GM12878 (cell line): ENCODE measurements around the gene ESR1. TPM values are rescaled to one million over a fixed set of nuclear protein-coding genes. Genes with fewer than 3 reads are reported as not detected.

Source experiments
- ATAC-seq: fragments of 200-7000 bp; cut with Tn5 transposase; 3 replicates; pipeline ENCODE4 v1.9.1; 2020; ENCODE audit warnings: mild to moderate bottlenecking, moderate library complexity
- BruUV-seq: library from RNA; stranded (reverse); fragments of 400-500 nt; replicated peaks from 2 replicates; lab custom pipeline; 2021; lab: Mats Ljungman, UMichigan
- CTCF ChIA-PET: fragments of 300-600 bp; sonication (Branson Sonifier 250); formaldehyde crosslinking; extraction: SDS; loops from one replicate; lab custom pipeline; 2021; ENCODE audit warnings: inconsistent platforms; lab: Yijun Ruan, JAX
- POLR2A ChIA-PET: fragments of 350-600 bp; formaldehyde crosslinking; extraction: SDS; loops from one replicate; lab custom pipeline; 2021; ENCODE audit warnings: inconsistent platforms; lab: Charles Lee
- RAD21 ChIA-PET: fragments of 300-600 bp; sonication (Branson Sonifier 250); formaldehyde crosslinking; loops from one replicate; lab custom pipeline; 2023; ENCODE audit warnings: antibody characterized with exemption; ENCODE audit not compliant: unreplicated experiment; lab: Charles Lee
- SMC1A ChIA-PET: fragments of 300-600 bp; sonication (Branson Sonifier 250); formaldehyde crosslinking; loops from one replicate; lab custom pipeline; 2023; ENCODE audit not compliant: unreplicated experiment, uncharacterized antibody; lab: Charles Lee
- DNase-seq: peaks from one replicate; pipeline ENCODE4 v3.0.0-alpha.2; 2011; ENCODE audit warnings: low read depth, low spot score
- FAIRE-seq: peaks from 3 replicates; lab custom pipeline; 2011; peaks lifted over from hg19 to GRCh38; lab: Jason Lieb, UNC
- H2AFZ ChIP-seq: 2 replicates; pipeline ENCODE4 v1.6.0; 2011; ENCODE audit warnings: low read depth, low read length, control low read depth; ENCODE audit not compliant: control insufficient read depth
- H3K27ac ChIP-seq: 2 replicates; pipeline ENCODE4 v1.5.1; 2011; ENCODE audit warnings: control low read depth; ENCODE audit not compliant: control insufficient read depth, insufficient read depth
- H3K27me3 ChIP-seq, 2 experiments: replicated peaks in 1 of 2; 2 replicates each; pipeline versions ENCODE4 v1.6.0 to v1.6.1; 2011; ENCODE audit warnings: low read length in 1 of 2; ENCODE audit not compliant: control insufficient read depth in 2 of 2, insufficient read depth in 2 of 2
- H3K36me3 ChIP-seq, 2 experiments: 2 replicates each; pipeline ENCODE4 v1.5.1; 2011; ENCODE audit warnings: low read length in 1 of 2; ENCODE audit not compliant: control insufficient read depth in 2 of 2, insufficient read depth in 2 of 2
- H3K4me1 ChIP-seq: 2 replicates; pipeline ENCODE4 v1.6.1; 2011; ENCODE audit warnings: mild to moderate bottlenecking, low read length, moderate library complexity, mixed read lengths; ENCODE audit not compliant: control insufficient read depth, insufficient read depth
- H3K4me2 ChIP-seq: 2 replicates; pipeline ENCODE4 v1.6.0; 2011; ENCODE audit warnings: control low read depth; ENCODE audit not compliant: control insufficient read depth, insufficient read depth
- H3K4me3 ChIP-seq: fragments of 200-600 bp; sonication (generic); 2 replicates; pipeline ENCODE4 v1.5.1; 2016
- H3K79me2 ChIP-seq: 2 replicates; pipeline ENCODE4 v1.6.0; 2011; ENCODE audit warnings: low read length; ENCODE audit not compliant: control insufficient read depth, insufficient read depth
- H3K9ac ChIP-seq: 2 replicates; pipeline ENCODE4 v1.8.0; 2011; ENCODE audit warnings: low read length, control low read depth, mixed read lengths; ENCODE audit not compliant: control insufficient read depth, insufficient read depth
- H3K9me3 ChIP-seq: replicated peaks from 3 replicates; pipeline ENCODE4 v1.5.1; 2011; ENCODE audit warnings: mild to moderate bottlenecking, low read length; ENCODE audit not compliant: control insufficient read depth, insufficient read depth
- H4K20me1 ChIP-seq: 2 replicates; pipeline ENCODE4 v1.6.0; 2011; ENCODE audit not compliant: control insufficient read depth, insufficient read depth
- BMI1 ChIP-seq: fragments of 450-650 bp; IDR thresholded peaks from 2 replicates; pipeline ENCODE4 v1.6.1; 2016; ENCODE audit warnings: mild to moderate bottlenecking, moderate library complexity, borderline replicate concordance
- CBX5 ChIP-seq: sonication (generic); IDR thresholded peaks from 2 replicates; pipeline ENCODE4 v1.6.1; 2016; ENCODE audit warnings: low read depth, moderate library complexity, mild to moderate bottlenecking, inconsistent platforms
- EED ChIP-seq: sonication (generic); IDR thresholded peaks from 2 replicates; pipeline ENCODE4 v1.6.1; 2016; ENCODE audit warnings: antibody characterized with exemption, low read depth
- EP300 ChIP-seq, 2 experiments: fragments of 150-350 bp in 1 of 2; IDR thresholded peaks; 2 replicates each; pipeline ENCODE4 v1.6.1; 2011 to 2012; ENCODE audit warnings: low read depth in 2 of 2, low read length in 2 of 2, borderline replicate concordance in 1 of 2, improper control_type of control experiment in 1 of 2, inconsistent platforms in 1 of 2; ENCODE audit not compliant: control insufficient read depth in 1 of 2
- ETV6 ChIP-seq, 2 experiments: fragments of 450-650 bp in 1 of 2; IDR thresholded peaks in 1 of 2; conservative IDR thresholded peaks in 1 of 2; 2 replicates each; pipeline ENCODE4 v1.6.1; 2014; ENCODE audit warnings: antibody characterized with exemption in 1 of 2, borderline replicate concordance in 1 of 2, low read depth in 1 of 2, mild to moderate bottlenecking in 1 of 2, moderate library complexity in 1 of 2
- FOS ChIP-seq: IDR thresholded peaks from 3 replicates; pipeline ENCODE4 v1.6.1; 2011; ENCODE audit warnings: borderline replicate concordance; ENCODE audit not compliant: insufficient read length; ENCODE audit errors: extremely low read depth
- MYB ChIP-seq: fragments of 150-350 bp; IDR thresholded peaks from 2 replicates; pipeline ENCODE4 v1.6.1; 2014; ENCODE audit warnings: mild to moderate bottlenecking, low read depth, low read length, borderline replicate concordance
- SMC3 ChIP-seq: IDR thresholded peaks from 2 replicates; pipeline ENCODE4 v1.6.1; 2011; ENCODE audit warnings: low read length, improper control_type of control experiment, borderline replicate concordance
- SPI1 ChIP-seq: IDR thresholded peaks from 2 replicates; pipeline ENCODE4 v1.6.1; 2011; ENCODE audit warnings: low read depth, mild to moderate bottlenecking, low read length, moderate library complexity, borderline replicate concordance; ENCODE audit not compliant: insufficient read depth
- SREBF1 ChIP-seq: IDR thresholded peaks from 2 replicates; pipeline ENCODE4 v1.6.1; 2012; ENCODE audit warnings: mild to moderate bottlenecking, low read length
- ZNF207 ChIP-seq: fragments of 450-650 bp; IDR thresholded peaks from 2 replicates; pipeline ENCODE4 v1.6.1; 2014; ENCODE audit warnings: antibody characterized with exemption, mild to moderate bottlenecking, borderline replicate concordance
- ZSCAN29 ChIP-seq: fragments of 450-650 bp; IDR thresholded peaks from 2 replicates; pipeline ENCODE4 v1.6.1; 2017; ENCODE audit warnings: mild to moderate bottlenecking, moderate library complexity
- WGBS: methylation state at CpG from one replicate; pipeline ENCODE4 v1.1.6; 2016; ENCODE audit warnings: low lambda C conversion rate; ENCODE audit not compliant: insufficient replicate concordance, insufficient coverage; ENCODE audit errors: missing lambda C conversion rate; 5-methylcytosine and 5-hydroxymethylcytosine counted together
- in situ Hi-C: fragments of 300-500 bp; cut with MboI; formaldehyde crosslinking; loops from 9 replicates; pipeline ENCODE4 v1.14.3; 2018; ENCODE audit warnings: mixed read lengths
- intact Hi-C: fragments of 100-400 bp; cut with micrococcal nuclease; formaldehyde crosslinking; loops from one replicate; pipeline ENCODE4 v1.14.2; 2022; ENCODE audit not compliant: unreplicated experiment
- polyA plus RNA-seq, 11 experiments: library from polyadenylated mRNA; depleted of rRNA in 4 of 11; unstranded in 6 of 11; stranded (reverse) in 5 of 11; fragments of >200 nt; fragmentation: Nextera tagmentation in 4 of 11; fragmentation: Illumina TruSeq in 1 of 11; extraction: Ambion mirVana in 4 of 11; extraction: Trizol in 1 of 11; gene quantifications; 1 replicate in 1 of 11; 2 replicates in 10 of 11; pipeline versions ENCODE4 v1.2.1 to v1.2.3, GENCODE V29; 2011 to 2016; ENCODE audit warnings: inconsistent platforms in 2 of 11, missing spikeins in 2 of 11, low read depth in 1 of 11
- total RNA-seq, 4 experiments: library from RNA; depleted of rRNA in 3 of 4; stranded (reverse); fragments of >200 nt in 3 of 4; fragmentation: Illumina TruSeq in 1 of 4; extraction: Trizol in 1 of 4; gene quantifications; 2 replicates each; pipeline versions ENCODE4 v1.2.1 to v1.2.3, GENCODE V29; 2013 to 2021
- TF ChIP-seq, protein P1 (sequence below): IDR thresholded peaks from 2 replicates; pipeline ENCODE4 v1.6.1; 2011; ENCODE audit warnings: low read depth, mild to moderate bottlenecking, low read length, moderate library complexity, borderline replicate concordance; ENCODE audit errors: extremely low read depth
- TF ChIP-seq, protein P2 (sequence below): IDR thresholded peaks from 2 replicates; pipeline ENCODE4 v1.6.1; 2012; ENCODE audit warnings: improper control_type of control experiment, low read depth, low read length; ENCODE audit not compliant: insufficient replicate concordance
- TF ChIP-seq, protein P3 (sequence below): IDR thresholded peaks from 2 replicates; pipeline ENCODE4 v1.6.1; 2012; ENCODE audit warnings: low read depth, low read length, improper control_type of control experiment

Gene ESR1
- total and polyA plus RNA-seq, 10 of the 15 experiments (the other 5 are each of a cell fraction or from before 2014, with no cell fraction given) = 0.03 to 0.51 (median 0.21) TPM; not detected in 4

DNA sequence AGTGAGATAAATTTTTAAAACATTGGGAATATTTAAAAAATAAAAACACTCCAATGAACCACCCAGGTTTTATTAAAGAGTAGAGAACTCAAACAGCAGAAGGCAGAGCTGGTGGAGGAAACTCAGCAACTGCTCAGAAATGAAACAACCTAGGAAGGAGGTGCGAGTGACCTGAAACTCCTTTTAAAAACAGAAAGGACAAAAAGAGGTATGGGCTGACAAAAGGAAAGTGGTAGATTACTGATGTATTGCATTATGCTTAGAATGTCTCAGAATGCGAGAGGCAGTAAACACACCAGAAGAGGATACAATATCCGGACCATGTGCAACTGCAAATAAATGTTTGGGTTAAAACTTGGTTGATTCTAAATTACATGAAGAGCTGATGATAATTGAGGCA lies 97.6 kb downstream of the ESR1 start:
- 65% methylated on average over 3 of the region's 3 CpGs for WGBS
- Histone ChIP-seq H3K27me3 (no peaks in the 10 kb centered on the region), H3K4me2 (no peak overlapping the region), H3K9ac (no peak overlapping the region), H3K36me3 (no peaks in the 10 kb centered on the region), H4K20me1 (no peaks in the 10 kb centered on the region), H3K4me3 (no peak overlapping the region), H3K27ac (no peak overlapping the region), H3K9me3 (no peaks in the 10 kb centered on the region), H3K4me1 (no peaks in the 10 kb centered on the region), H2AFZ (no peak overlapping the region), H3K79me2 (no peaks in the 10 kb centered on the region)
- FAIRE-seq = no peak
- no peak for TF ChIP-seq FOS
- no peak for TF ChIP-seq BMI1
- TF ChIP-seq, protein P1, sequence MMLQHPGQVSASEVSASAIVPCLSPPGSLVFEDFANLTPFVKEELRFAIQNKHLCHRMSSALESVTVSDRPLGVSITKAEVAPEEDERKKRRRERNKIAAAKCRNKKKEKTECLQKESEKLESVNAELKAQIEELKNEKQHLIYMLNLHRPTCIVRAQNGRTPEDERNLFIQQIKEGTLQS = no peak
- TF ChIP-seq EP300 (IDR thresholded peaks at IDR 0.05; ENCODE audit: borderline replicate concordance in 1 of 2, control insufficient read depth in 1 of 2, low read depth in 2 of 2, low read length in 2 of 2) = no peak
- TF ChIP-seq, protein P2, sequence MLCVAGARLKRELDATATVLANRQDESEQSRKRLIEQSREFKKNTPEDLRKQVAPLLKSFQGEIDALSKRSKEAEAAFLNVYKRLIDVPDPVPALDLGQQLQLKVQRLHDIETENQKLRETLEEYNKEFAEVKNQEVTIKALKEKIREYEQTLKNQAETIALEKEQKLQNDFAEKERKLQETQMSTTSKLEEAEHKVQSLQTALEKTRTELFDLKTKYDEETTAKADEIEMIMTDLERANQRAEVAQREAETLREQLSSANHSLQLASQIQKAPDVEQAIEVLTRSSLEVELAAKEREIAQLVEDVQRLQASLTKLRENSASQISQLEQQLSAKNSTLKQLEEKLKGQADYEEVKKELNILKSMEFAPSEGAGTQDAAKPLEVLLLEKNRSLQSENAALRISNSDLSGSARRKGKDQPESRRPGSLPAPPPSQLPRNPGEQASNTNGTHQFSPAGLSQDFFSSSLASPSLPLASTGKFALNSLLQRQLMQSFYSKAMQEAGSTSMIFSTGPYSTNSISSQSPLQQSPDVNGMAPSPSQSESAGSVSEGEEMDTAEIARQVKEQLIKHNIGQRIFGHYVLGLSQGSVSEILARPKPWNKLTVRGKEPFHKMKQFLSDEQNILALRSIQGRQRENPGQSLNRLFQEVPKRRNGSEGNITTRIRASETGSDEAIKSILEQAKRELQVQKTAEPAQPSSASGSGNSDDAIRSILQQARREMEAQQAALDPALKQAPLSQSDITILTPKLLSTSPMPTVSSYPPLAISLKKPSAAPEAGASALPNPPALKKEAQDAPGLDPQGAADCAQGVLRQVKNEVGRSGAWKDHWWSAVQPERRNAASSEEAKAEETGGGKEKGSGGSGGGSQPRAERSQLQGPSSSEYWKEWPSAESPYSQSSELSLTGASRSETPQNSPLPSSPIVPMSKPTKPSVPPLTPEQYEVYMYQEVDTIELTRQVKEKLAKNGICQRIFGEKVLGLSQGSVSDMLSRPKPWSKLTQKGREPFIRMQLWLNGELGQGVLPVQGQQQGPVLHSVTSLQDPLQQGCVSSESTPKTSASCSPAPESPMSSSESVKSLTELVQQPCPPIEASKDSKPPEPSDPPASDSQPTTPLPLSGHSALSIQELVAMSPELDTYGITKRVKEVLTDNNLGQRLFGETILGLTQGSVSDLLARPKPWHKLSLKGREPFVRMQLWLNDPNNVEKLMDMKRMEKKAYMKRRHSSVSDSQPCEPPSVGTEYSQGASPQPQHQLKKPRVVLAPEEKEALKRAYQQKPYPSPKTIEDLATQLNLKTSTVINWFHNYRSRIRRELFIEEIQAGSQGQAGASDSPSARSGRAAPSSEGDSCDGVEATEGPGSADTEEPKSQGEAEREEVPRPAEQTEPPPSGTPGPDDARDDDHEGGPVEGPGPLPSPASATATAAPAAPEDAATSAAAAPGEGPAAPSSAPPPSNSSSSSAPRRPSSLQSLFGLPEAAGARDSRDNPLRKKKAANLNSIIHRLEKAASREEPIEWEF = no peak
- no peak for TF ChIP-seq EED
- no peak for TF ChIP-seq MYB
- TF ChIP-seq ZSCAN29 = no peak
- TF ChIP-seq ETV6 (conservative IDR thresholded peaks at IDR 0.05 in 1 of 2, IDR thresholded peaks at IDR 0.05 in 1 of 2; ENCODE audit: borderline replicate concordance in 1 of 2, low read depth in 1 of 2) = no peak
- TF ChIP-seq CBX5 = no peak
- TF ChIP-seq, protein P3, sequence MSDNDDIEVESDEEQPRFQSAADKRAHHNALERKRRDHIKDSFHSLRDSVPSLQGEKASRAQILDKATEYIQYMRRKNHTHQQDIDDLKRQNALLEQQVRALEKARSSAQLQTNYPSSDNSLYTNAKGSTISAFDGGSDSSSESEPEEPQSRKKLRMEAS = no peak
- TF ChIP-seq SREBF1 = no peak
- TF ChIP-seq SMC3 = no peak
- no peak for TF ChIP-seq SPI1
- no peak for TF ChIP-seq ZNF207
- ChIA-PET POLR2A (no interaction called here), SMC1A (interaction anchor here (0.8 kb wide), 2 partner anchors 139 to 215 kb away, joined by 3 read pairs; no protein-coding TSS in a partner anchor), CTCF (no interaction called here), RAD21 (no interaction called here)
- in situ Hi-C loops (no loop called here), intact Hi-C loops (loop anchor here (5.0 kb wide), 1 partner anchor 138 kb away; no protein-coding TSS in a partner anchor)
- no TSS peak for BruUV-seq
- DNase-seq = no peak
- peak; percentile 54 for ATAC-seq
